DOHH2 (cell line): Measurements from ENCODE around the gene GKAP1.

Source experiments
- EZH2phosphoT487 ChIP-seq: fragments of 200-600 bp; sonication (generic); IDR thresholded peaks from 2 replicates; pipeline ENCODE4 v1.6.1; 2017; ENCODE audit warnings: borderline replicate concordance, mild to moderate bottlenecking, antibody characterized with exemption, low read length, moderate library complexity, mixed read lengths
- TF ChIP-seq, protein P1 (sequence below): fragments of 200-600 bp; sonication (generic); IDR thresholded peaks from one replicate; pipeline ENCODE4 v1.5.1; 2014; ENCODE audit warnings: antibody characterized with exemption, mild to moderate bottlenecking, low read depth, low read length; ENCODE audit not compliant: poor library complexity, severe bottlenecking

DNA sequence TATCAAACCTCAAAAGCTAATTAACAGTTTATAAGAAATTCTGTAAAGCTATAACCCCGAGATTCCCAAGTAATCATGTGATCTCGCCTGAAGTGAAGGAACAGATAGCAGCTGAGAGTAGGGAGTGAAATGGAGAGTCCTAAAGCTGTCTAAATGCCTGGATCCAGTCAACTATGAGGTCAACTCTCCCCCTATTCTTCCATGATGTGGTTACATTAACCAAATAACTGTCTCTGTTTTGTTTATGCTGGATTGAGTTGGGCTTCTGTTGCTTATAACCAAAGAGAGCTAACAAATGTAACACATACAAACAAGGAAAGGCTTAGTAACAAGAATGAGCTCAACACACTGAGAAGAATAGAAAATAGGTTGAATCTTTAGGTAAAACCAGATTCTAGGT is 41.6 kb downstream of the GKAP1 start:
- TF ChIP-seq, protein P1, sequence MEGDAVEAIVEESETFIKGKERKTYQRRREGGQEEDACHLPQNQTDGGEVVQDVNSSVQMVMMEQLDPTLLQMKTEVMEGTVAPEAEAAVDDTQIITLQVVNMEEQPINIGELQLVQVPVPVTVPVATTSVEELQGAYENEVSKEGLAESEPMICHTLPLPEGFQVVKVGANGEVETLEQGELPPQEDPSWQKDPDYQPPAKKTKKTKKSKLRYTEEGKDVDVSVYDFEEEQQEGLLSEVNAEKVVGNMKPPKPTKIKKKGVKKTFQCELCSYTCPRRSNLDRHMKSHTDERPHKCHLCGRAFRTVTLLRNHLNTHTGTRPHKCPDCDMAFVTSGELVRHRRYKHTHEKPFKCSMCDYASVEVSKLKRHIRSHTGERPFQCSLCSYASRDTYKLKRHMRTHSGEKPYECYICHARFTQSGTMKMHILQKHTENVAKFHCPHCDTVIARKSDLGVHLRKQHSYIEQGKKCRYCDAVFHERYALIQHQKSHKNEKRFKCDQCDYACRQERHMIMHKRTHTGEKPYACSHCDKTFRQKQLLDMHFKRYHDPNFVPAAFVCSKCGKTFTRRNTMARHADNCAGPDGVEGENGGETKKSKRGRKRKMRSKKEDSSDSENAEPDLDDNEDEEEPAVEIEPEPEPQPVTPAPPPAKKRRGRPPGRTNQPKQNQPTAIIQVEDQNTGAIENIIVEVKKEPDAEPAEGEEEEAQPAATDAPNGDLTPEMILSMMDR, result no peak
- no peak for TF ChIP-seq EZH2phosphoT487
